ENCODE data around the gene E2F3.

Gene E2F3

GRCh38 chr6:20415712-20416454, 14.2 kb downstream of the E2F3 start (continued):
- TF ChIP-seq TSHZ1 (tag by site-specific recombination; IDR thresholded peaks at IDR 0.05; ENCODE audit: borderline replicate concordance) = no peak

GRCh38 chr6:20416567-20417345, 15.1 kb downstream of the E2F3 start:
- Histone ChIP-seq H3K9me3 (ENCODE audit: control insufficient read depth, insufficient read depth, low read depth, low read length) (no peaks in the 10 kb centered on the region), H3K27ac (ENCODE audit: extremely low read depth, low read depth, low read length) (no peak overlapping the region), H3K36me3 (ENCODE audit: control insufficient read depth in 2 of 2, insufficient read depth in 1 of 2, low read length in 2 of 2) (peaks cover 0 to 21% of the 10 kb centered on the region in 2 experiments; a peak in 1 of 3 replicates), H3K4me3 (ENCODE audit: low read depth, low read length) (no peak overlapping the region), H3K4me1 (ENCODE audit: control insufficient read depth, insufficient read depth, low read length) (peaks cover 11% of the 10 kb centered on the region)
- ChIA-PET CTCF (interaction anchor here (0.7 to 2.4 kb wide), 3 partner anchors 9 to 348 kb away, joined by 3 to 17 read pairs (median 4); no protein-coding TSS in a partner anchor), POLR2A (no interaction called here)
- TF ChIP-seq PRDM2 (tag by site-specific recombination; IDR thresholded peaks at IDR 0.05; ENCODE audit: borderline replicate concordance) = no peak
- TF ChIP-seq ZBTB21 (tag by site-specific recombination; IDR thresholded peaks at IDR 0.05) = no peak
- peak; percentile 37; the same call in 1 of the 2 replicates for TF ChIP-seq PRDM6 (tag by site-specific recombination; IDR thresholded peaks at IDR 0.05)
- no peak for TF ChIP-seq TCF7L2 (IDR thresholded peaks at IDR 0.05; ENCODE audit: borderline replicate concordance, low read depth, low read length)
- TF ChIP-seq ZNF449 (tag by site-specific recombination; IDR thresholded peaks at IDR 0.05) = no peak
- TF ChIP-seq ZFP37 (tag by site-specific recombination; IDR thresholded peaks at IDR 0.05) = no peak
- TF ChIP-seq ZNF600 (tag by site-specific recombination; IDR thresholded peaks at IDR 0.05) = 0 out of 2 replicates have a peak, but pooled peaks have one; percentile 28
- no peak for TF ChIP-seq HOXD13 (CRISPR knock-in tag; IDR thresholded peaks at IDR 0.05; ENCODE audit: borderline replicate concordance)
- no peak for TF ChIP-seq ZNF221 (tag by site-specific recombination; IDR thresholded peaks at IDR 0.05; ENCODE audit: borderline replicate concordance)
- no peak for TF ChIP-seq ZNF19 (tag by site-specific recombination; IDR thresholded peaks at IDR 0.05; ENCODE audit: low read depth)
- 0 out of 2 replicates have a peak, but pooled peaks have one; percentile 33 for TF ChIP-seq ZBTB11 (tag by site-specific recombination; conservative IDR thresholded peaks at IDR 0.05; ENCODE audit: low read depth)
